Common myeloid progenitor, CD34-positive (primary cell): ENCODE measurements around the gene RP2.

Experiments
- CTCF ChIA-PET: fragments of 350-600 bp; sonication (Branson Sonifier 250); formaldehyde crosslinking; loops from one replicate; lab custom pipeline; 2021; ENCODE audit warnings: antibody characterized with exemption; lab: Charles Lee
- POLR2A ChIA-PET: fragments of 350-600 bp; sonication (Branson Sonifier 250); formaldehyde crosslinking; loops from one replicate; lab custom pipeline; 2021; ENCODE audit warnings: antibody characterized with exemption; lab: Charles Lee
- DNase-seq, 3 donors: peaks; one replicate each; pipeline versions ENCODE4 v3.0.0 to v3.0.0-alpha.2; 2013
- H3K27ac ChIP-seq, 2 experiments: 1 replicate in 1 of 2; 2 replicates in 1 of 2; pipeline ENCODE4 v1.7.0; 2013; ENCODE audit warnings: inconsistent platforms in 2 of 2, low read length in 2 of 2, mild to moderate bottlenecking in 2 of 2, low read depth in 1 of 2, moderate library complexity in 1 of 2; ENCODE audit not compliant: severe bottlenecking in 2 of 2, insufficient read depth in 1 of 2, poor library complexity in 1 of 2
- H3K27me3 ChIP-seq, 5 experiments: replicated peaks in 2 of 5; 1 replicate in 3 of 5; 2 replicates in 2 of 5; pipeline versions ENCODE4 v1.6.1 to v1.7.0; 2013; ENCODE audit warnings: low read length in 4 of 5, mild to moderate bottlenecking in 2 of 5, moderate library complexity in 2 of 5, inconsistent platforms in 1 of 5; ENCODE audit not compliant: insufficient read depth in 5 of 5, control insufficient read depth in 4 of 5
- H3K36me3 ChIP-seq, 4 experiments: 1 replicate in 2 of 4; 2 replicates in 2 of 4; pipeline versions ENCODE4 v1.6.1 to v1.7.0; 2013; ENCODE audit warnings: low read length in 3 of 4, control low read depth in 1 of 4, mild to moderate bottlenecking in 1 of 4; ENCODE audit not compliant: control insufficient read depth in 4 of 4, insufficient read depth in 4 of 4
- H3K4me1 ChIP-seq, 4 experiments: 1 replicate in 3 of 4; 2 replicates in 1 of 4; pipeline versions ENCODE4 v1.6.1 to v1.7.1; 2013; ENCODE audit warnings: low read length in 3 of 4, mild to moderate bottlenecking in 3 of 4, control low read depth in 1 of 4, inconsistent platforms in 1 of 4, moderate library complexity in 1 of 4; ENCODE audit not compliant: control insufficient read depth in 4 of 4, insufficient read depth in 4 of 4; ENCODE audit errors: control extremely low read depth in 1 of 4
- H3K4me3 ChIP-seq, 7 experiments: 1 replicate in 4 of 7; 2 replicates in 3 of 7; pipeline versions ENCODE4 v1.5.1 to v1.7.0; 2013; ENCODE audit warnings: mild to moderate bottlenecking in 7 of 7, low read length in 6 of 7, moderate library complexity in 6 of 7, inconsistent platforms in 2 of 7, low read depth in 2 of 7, control low read depth in 1 of 7; ENCODE audit not compliant: insufficient read depth in 4 of 7, control insufficient read depth in 1 of 7; ENCODE audit errors: extremely low read depth in 1 of 7
- H3K9me3 ChIP-seq, 5 experiments: 1 replicate in 4 of 5; 2 replicates in 1 of 5; pipeline versions ENCODE4 v1.6.1 to v1.7.1; 2013; ENCODE audit warnings: low read length in 4 of 5, mild to moderate bottlenecking in 2 of 5, inconsistent platforms in 1 of 5, low read depth in 1 of 5, moderate library complexity in 1 of 5; ENCODE audit not compliant: control insufficient read depth in 4 of 5, insufficient read depth in 2 of 5; ENCODE audit errors: control extremely low read depth in 1 of 5
- WGBS: methylation state at CpG from one replicate; pipeline ENCODE4 v1.1.5; 2013; ENCODE audit not compliant: insufficient coverage; 5-methylcytosine and 5-hydroxymethylcytosine counted together

The RP2 gene

DNA sequence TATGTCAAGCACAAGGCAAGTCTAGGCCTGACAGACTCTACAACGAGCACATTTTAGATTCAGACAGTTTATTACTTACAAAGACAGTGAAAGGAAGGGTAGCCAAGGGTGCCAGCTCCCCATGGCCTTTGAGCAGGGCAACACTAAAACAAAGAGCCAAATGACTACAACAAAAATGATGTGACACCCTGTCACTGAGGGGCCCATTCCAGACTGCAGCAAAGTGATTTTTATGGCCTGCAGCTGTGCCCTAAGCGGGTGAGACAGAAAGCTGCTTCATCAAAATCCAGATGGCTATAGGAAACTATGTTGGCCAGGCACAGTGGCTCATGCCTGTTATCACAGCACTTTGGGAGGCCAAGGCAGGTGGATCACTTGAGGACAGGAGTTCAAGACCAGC is 13.4 kb upstream of the RP2 start:
- Histone ChIP-seq H3K4me3 (no peak overlapping the region), H3K9me3 (peaks cover 0 to 2% (median 0%) of the 10 kb centered on the region in 5 experiments), H3K4me1 (no peaks in the 10 kb centered on the region), H3K27me3 (no peaks in the 10 kb centered on the region), H3K36me3 (no peaks in the 10 kb centered on the region), H3K27ac (no peak overlapping the region)
- no peak for DNase-seq
- 100% methylated on average over 1 of the region's 2 CpGs for WGBS
- POLR2A ChIA-PET, result no interaction called here
- CTCF ChIA-PET, result no interaction called here

DNA sequence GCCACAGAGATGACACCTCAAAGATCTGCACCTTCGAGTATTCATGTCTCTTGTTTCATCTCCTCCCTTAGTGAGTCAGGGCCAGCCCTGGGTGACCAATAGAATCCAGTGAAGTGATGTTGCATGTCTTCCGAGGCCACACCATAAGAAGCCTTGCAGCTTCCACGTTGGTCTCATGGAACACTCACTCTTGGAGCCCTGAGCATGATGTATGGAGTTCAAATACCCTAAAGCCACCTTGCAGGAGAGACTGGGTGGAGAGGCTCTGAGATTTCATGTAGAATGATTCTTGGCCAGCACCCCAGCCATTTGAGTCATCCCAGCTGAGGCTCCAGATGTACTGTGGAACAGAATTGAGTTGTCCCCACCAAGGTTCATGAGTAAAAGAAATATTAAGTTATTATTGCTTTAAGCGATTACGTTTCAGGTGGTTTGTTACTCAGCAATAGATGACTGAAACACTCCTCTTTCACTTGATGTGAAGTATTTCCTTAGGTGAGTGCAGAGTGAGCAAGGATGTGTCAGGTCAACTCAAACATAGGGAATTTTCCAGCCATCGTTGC is 5.0 kb upstream of the RP2 start:
- Histone ChIP-seq H3K9me3 (peaks cover 0 to 4% (median 0%) of the 10 kb centered on the region in 5 experiments), H3K4me1 (peaks cover 0 to 5% (median 2%) of the 10 kb centered on the region in 4 experiments), H3K27ac (no peak overlapping the region), H3K4me3 (no peak overlapping the region), H3K27me3 (no peaks in the 10 kb centered on the region), H3K36me3 (no peaks in the 10 kb centered on the region)
- WGBS, result 83% methylated on average over 5 of the region's 6 CpGs
- ChIA-PET CTCF (interaction anchor here (0.5 kb wide), 1 partner anchor 276 kb away, joined by 3 read pairs; no protein-coding TSS in a partner anchor), POLR2A (no interaction called here)
- no peak for DNase-seq

DNA sequence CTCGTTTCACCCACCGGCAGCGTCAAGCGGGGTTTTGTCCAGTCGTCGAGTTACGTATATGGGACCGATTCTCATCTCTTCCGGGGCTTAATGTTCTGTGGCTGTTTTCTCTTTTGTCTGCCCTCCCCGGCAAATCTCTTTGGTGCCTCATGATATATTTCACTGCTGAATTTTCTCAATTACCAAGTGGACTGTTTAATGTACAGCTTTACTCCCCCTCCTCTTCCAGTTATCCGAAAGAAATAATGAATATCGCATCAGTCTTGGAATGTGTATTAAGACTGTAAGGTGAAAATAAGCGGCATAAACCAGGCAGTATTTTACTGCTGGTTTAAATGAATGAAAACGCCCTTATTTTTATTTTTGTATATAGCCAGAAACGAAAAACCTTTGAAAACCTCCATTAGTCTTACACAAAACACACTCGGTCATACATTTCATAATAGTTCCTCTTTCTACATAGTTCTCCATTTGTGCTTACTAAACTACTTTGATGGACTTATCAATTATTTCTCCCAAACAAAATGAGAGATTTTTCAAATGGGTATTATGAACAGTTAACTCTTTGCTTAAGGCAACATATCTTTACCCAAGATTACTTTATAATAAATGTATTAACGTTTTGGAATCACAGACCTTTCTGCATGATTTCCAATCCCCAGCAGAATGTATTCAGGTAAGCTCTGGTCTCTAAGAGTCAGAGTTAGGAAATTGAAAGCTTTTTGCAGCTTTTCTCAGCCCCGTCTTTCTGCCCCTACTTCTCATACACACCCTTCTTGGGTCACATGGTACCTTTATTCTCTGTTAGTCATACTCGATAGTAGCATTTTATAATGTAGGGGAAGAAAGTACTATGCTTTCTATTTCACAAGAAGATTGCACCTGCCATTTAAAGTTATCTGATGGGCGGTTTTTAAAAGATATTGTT is 979 bp downstream of the RP2 start:
- WGBS, result 60% methylated on average over 11 of the region's 20 CpGs
- Histone ChIP-seq H3K9me3 (peaks cover 0 to 9% (median 0%) of the 10 kb centered on the region in 5 experiments), H3K36me3 (no peaks in the 10 kb centered on the region), H3K27ac (peak overlapping the region; percentile 86 to 96), H3K4me1 (peaks cover 3 to 26% (median 16%) of the 10 kb centered on the region in 4 experiments), H3K27me3 (no peaks in the 10 kb centered on the region), H3K4me3 (peak overlapping the region; percentile 76 to 97 (median 90))
- ChIA-PET CTCF (interaction anchor here (0.9 to 1.7 kb wide), 3 partner anchors 12 to 66 kb away, joined by 3 to 5 read pairs (median 3); no protein-coding TSS in a partner anchor), POLR2A (interaction anchor here (0.6 kb wide), 1 partner anchor 22 kb away, joined by 3 read pairs; no protein-coding TSS in a partner anchor)
- DNase-seq, result peak; percentile 21 to 65 (median 56)

DNA sequence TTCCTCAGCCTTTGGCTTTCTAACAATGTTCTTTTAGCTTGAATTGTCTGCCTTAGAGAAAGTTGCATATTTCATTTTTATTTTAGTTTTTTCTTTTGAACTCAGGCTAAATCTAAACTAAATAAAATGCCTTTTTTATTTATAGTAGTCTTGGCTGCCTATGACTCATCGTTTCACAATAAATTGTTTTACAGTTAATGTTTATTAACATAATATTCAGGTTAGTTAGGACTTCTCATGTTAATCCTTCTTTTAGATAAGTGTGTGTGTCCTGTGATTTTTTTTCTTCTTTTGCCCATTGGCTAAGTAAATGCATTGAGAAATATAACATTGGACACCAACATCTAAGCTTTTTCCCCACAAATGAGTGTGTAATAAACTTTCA is 1.6 kb downstream of the RP2 start:
- CTCF ChIA-PET, result interaction anchor here (0.9 to 1.7 kb wide), 4 partner anchors 11 to 66 kb away, joined by 3 to 5 read pairs (median 3); no protein-coding TSS in a partner anchor
- Histone ChIP-seq H3K4me1 (peaks cover 2 to 23% (median 16%) of the 10 kb centered on the region in 4 experiments), H3K27ac (peak overlapping the region; percentile 86 to 96), H3K4me3 (peak overlapping the region in 6 of 7 experiments; percentile 76 to 97 (median 86)), H3K9me3 (peaks cover 0 to 9% (median 0%) of the 10 kb centered on the region in 5 experiments), H3K36me3 (no peaks in the 10 kb centered on the region), H3K27me3 (no peaks in the 10 kb centered on the region)
- POLR2A ChIA-PET, result no interaction called here
- no CpG with 5 or more reads among the region's 1 CpG for WGBS
- DNase-seq, result peak in 1 of 3 donors; percentile 13

DNA sequence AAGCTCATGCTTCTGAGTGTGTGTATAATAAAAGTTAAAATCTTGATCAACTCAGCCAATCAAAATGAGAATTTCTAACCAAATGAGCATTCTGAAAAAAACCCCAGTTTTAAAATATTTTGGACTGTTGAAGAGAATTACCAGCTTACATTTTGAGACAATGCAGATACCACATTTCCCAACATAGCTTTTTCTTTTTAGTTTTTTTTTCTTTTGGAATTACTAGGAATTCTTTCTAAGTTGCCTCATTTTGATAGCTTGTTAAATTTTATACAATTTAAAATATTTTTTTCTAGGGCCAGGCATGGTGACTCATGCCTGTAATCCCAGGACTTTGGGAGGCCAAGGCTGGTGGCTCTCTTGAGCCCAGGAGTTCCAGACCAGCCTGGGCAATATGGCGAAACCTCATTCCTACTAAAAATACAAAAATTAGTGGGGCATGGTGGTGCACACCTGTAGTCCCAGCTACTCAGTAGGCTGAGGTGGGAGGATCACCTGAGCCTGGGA is 2.2 kb downstream of the RP2 start:
- WGBS, result no CpG with 5 or more reads among the region's 1 CpG
- Histone ChIP-seq H3K9me3 (peaks cover 0 to 9% (median 0%) of the 10 kb centered on the region in 5 experiments), H3K36me3 (no peaks in the 10 kb centered on the region), H3K27ac (peak overlapping the region in 1 of 2 experiments; percentile 96), H3K4me3 (peak overlapping the region in 4 of 7 experiments; percentile 76 to 97 (median 92)), H3K4me1 (peaks cover 2 to 22% (median 14%) of the 10 kb centered on the region in 4 experiments), H3K27me3 (no peaks in the 10 kb centered on the region)
- no peak for DNase-seq
- CTCF ChIA-PET, result interaction anchor here (0.9 to 1.7 kb wide), 4 partner anchors 11 to 65 kb away, joined by 3 to 5 read pairs (median 3); no protein-coding TSS in a partner anchor
- POLR2A ChIA-PET, result no interaction called here

DNA sequence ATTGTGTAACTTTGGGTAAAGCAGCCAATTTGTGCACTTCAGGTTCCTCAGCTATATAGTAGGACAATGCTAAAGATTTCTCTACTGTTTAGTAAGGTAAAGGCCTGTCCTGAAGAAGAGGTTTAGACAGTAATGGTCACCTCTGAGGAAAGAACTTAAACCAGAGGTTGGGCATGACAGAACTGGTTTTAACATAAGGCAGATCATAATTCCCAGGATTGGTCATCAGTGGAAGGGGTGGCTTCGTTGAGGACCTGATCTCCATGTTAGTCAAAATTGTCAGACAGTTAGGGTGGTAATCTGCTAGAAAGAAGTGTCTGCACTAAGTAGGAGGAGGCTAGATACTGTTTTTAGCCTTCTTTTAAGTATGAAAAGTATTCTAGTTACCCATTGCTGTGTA is 4.1 kb downstream of the RP2 start:
- CTCF ChIA-PET, result no interaction called here
- peaks cover 2 to 22% (median 14%) of the 10 kb centered on the region in 4 experiments for H3K4me1 ChIP-seq
- no peaks in the 10 kb centered on the region for H3K36me3 ChIP-seq
- no peak overlapping the region for H3K4me3 ChIP-seq
- H3K9me3 ChIP-seq, result peaks cover 0 to 9% (median 0%) of the 10 kb centered on the region in 5 experiments
- 57% methylated on average over 1 of the region's 1 CpG for WGBS
- no peaks in the 10 kb centered on the region for H3K27me3 ChIP-seq
- no peak for DNase-seq
- H3K27ac ChIP-seq, result peak overlapping the region in 1 of 2 experiments; percentile 32
- POLR2A ChIA-PET, result no interaction called here
